Skeletal muscle satellite cell (primary cell): ENCODE data around the gene SH3BP5L.
"Not testable (repeated sequence)": the region's sequence is repeated elsewhere in the genome, so short reads cannot be mapped to it uniquely, and the experiment has no call there.

Experiments used
- H3K27me3 ChIP-seq: 2 replicates; pipeline ENCODE4 v1.7.0; 2013; ENCODE audit warnings: low read length; ENCODE audit not compliant: control insufficient read depth, insufficient read depth
- H3K36me3 ChIP-seq: 2 replicates; pipeline ENCODE4 v1.7.0; 2013; ENCODE audit warnings: mild to moderate bottlenecking, control low read depth, low read length; ENCODE audit not compliant: insufficient read depth
- H3K4me1 ChIP-seq: 2 replicates; pipeline ENCODE4 v1.7.0; 2013; ENCODE audit warnings: low read length; ENCODE audit not compliant: control insufficient read depth, insufficient read depth
- H3K4me2 ChIP-seq: 2 replicates; pipeline ENCODE4 v1.7.0; 2013; ENCODE audit warnings: mild to moderate bottlenecking, low read length
- H3K4me3 ChIP-seq: 2 replicates; pipeline ENCODE4 v1.7.0; 2013; ENCODE audit warnings: low read length
- H3K9ac ChIP-seq: 2 replicates; pipeline ENCODE4 v1.7.0; 2013; ENCODE audit warnings: mild to moderate bottlenecking, low read depth, low read length, moderate library complexity
- H3K9me3 ChIP-seq: replicated peaks from 2 replicates; pipeline ENCODE4 v1.7.0; 2013; ENCODE audit warnings: mild to moderate bottlenecking, control low read depth, low read length

The SH3BP5L gene

DNA sequence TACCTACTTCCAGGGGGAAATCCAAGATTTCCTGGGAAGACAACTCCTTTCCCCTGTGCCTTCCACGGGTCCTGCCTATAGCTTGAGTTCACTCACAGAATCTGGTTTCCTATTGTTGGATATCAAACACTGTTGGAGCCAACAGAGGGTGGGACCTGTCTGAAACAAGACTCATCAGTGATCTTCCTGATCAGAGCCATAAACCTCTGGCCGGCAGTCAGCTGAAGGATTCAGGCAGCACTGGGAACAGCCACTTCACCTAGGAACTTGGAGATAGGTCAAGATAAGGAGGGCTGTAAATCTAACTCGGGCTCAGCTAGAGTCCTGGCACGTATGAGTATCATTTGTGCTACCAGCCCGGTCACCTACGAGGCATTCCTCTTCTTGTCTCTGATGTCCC lies 23.3 kb downstream of the SH3BP5L start:
- Histone ChIP-seq H3K9me3 (no peaks in the 10 kb centered on the region), H3K4me3 (no peak overlapping the region), H3K27me3 (peaks cover under 1% of the 10 kb centered on the region), H3K9ac (no peak overlapping the region), H3K36me3 (no peaks in the 10 kb centered on the region), H3K4me1 (no peaks in the 10 kb centered on the region), H3K4me2 (no peak overlapping the region)

DNA sequence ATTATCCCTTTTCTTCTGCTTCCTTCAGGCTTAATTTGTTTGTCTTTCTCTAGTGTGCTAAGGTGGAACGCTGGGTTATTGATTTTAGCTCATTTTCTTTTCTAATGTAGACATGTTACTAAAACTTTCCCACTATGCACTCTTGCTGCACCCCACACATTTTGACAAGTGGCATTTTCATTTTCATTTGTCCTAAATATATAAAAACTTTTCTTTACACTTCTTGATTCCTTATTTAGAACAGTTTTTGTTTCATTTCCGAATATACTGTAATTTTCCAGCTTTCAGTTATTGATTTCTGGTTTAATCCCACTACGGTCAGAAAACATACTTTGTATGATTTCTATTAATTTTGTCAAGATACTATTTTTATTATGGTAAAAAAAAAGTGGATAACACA lies 25.3 kb downstream of the SH3BP5L start:
- Histone ChIP-seq H3K27me3 (peaks cover 3% of the 10 kb centered on the region), H3K36me3 (no peaks in the 10 kb centered on the region), H3K9me3 (no peaks in the 10 kb centered on the region), H3K4me1 (no peaks in the 10 kb centered on the region), H3K4me3 (no peak overlapping the region), H3K4me2 (no peak overlapping the region), H3K9ac (no peak overlapping the region)

DNA sequence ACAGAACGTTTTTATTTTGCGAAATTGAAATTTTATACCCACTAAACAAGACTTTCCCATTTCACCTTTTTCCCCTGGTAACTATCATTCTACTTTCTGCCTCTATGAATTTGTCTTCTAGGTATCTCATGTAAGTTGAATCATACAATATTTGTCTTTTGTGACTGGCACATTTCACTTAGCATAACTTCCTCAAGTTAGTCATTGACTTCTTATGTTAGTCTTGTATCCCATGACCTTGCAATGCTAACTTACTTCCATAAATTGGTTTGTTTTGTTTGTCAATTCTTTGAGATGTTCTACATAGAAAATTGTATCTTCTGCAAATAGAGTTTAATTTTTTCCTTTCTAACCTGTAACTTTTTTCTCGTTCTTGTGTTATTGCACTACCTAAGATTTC lies 26.9 kb downstream of the SH3BP5L start:
- Histone ChIP-seq H3K36me3 (no peaks in the 10 kb centered on the region), H3K27me3 (peaks cover 3% of the 10 kb centered on the region), H3K4me3 (no peak overlapping the region), H3K9me3 (no peaks in the 10 kb centered on the region), H3K4me2 (no peak overlapping the region), H3K4me1 (no peaks in the 10 kb centered on the region), H3K9ac (no peak overlapping the region)

DNA sequence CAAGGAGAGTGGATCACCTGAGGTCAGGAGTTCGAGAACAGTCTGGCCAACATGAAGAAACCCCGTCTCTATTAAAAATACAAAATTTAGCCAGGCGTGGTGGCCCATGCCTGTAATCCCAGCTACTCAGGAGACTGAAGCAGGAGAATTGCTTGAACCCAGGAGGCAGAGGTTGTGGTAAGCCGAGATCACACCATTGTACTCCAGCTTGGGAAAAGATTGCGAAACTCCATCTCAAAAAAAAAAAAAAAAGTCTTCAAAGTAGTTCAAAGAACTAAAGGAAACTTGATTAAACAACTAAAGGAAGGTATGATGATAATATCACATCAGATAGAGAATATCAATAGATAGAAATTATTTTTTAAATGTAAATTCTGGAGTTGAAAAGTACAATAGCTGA lies 31.1 kb downstream of the SH3BP5L start:
- not testable (repeated sequence) for H3K36me3 ChIP-seq, H3K4me3 ChIP-seq, H3K4me1 ChIP-seq, H3K9me3 ChIP-seq, H3K27me3 ChIP-seq, H3K9ac ChIP-seq, H3K4me2 ChIP-seq

DNA sequence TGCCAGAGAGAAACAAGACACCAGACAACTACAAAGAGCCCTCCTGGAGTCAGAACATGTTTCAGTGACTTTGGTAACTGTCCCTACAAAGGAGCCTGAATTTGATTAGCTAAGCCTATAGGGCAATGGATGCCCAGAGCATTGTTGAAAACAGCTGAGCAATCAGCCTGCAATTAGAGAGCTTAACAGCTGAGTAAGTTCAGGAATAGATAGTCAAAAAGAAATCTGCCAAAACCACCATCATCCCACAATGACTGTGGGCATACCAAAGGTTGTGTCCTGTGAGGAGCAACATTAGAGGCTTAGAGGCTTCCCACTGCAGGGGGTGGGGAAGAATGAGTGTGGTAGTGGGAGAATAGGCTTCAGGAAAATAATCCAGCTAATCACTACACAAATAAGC lies 32.1 kb downstream of the SH3BP5L start:
- Histone ChIP-seq H3K9me3 (no peaks in the 10 kb centered on the region), H3K9ac (no peak overlapping the region), H3K27me3 (peaks cover 3% of the 10 kb centered on the region), H3K4me1 (no peaks in the 10 kb centered on the region), H3K4me2 (no peak overlapping the region), H3K4me3 (no peak overlapping the region), H3K36me3 (no peaks in the 10 kb centered on the region)

DNA sequence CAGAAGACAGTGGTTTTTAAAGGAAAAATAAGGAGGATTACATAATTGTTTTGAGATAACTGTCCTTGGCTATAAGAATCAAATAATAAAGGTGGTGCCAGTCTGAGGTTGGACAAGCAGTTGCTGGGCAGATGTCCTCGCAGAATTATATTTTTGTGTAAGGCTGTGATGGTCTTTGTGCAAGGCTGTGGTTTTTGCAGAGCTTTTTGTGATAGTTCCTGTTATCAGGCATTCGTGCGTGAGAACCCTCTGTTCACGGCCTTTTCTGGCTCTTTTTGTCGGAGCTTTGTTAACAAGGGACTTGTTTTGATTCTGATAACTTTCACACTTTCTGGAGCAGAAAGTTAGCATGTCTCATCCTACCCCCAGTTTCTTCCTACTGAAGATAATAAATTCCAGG lies 33.4 kb downstream of the SH3BP5L start:
- Histone ChIP-seq H3K4me3 (no peak overlapping the region), H3K27me3 (peaks cover under 1% of the 10 kb centered on the region)

DNA sequence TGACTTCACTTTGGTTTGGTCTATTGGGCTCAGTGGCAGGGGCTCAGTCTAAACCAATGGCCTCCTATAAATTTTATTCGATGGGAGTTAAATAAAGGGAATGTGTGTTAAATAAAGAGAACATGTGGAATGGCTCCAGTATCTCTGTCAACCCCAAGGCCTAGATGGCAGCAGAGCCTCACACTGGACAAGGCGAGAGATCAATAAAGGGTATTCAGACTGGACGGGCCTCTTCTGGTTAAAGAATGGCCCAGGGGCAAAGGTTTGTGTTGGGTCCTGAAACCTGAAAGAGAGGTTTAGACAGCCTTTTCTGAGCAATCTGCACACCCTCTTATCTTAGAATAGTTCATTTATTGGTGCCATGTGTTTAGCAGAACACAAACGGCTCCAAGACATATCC lies 34.7 kb downstream of the SH3BP5L start:
- Histone ChIP-seq H3K27me3 (no peaks in the 10 kb centered on the region), H3K4me2 (no peak overlapping the region), H3K4me1 (no peaks in the 10 kb centered on the region), H3K36me3 (no peaks in the 10 kb centered on the region), H3K9ac (no peak overlapping the region), H3K9me3 (no peaks in the 10 kb centered on the region), H3K4me3 (no peak overlapping the region)

More for the DNA sequence above, 33.4 kb downstream of the SH3BP5L start:
- H3K36me3 ChIP-seq, result no peaks in the 10 kb centered on the region
- no peaks in the 10 kb centered on the region for H3K9me3 ChIP-seq
- no peak overlapping the region for H3K4me2 ChIP-seq
- no peak overlapping the region for H3K9ac ChIP-seq
- no peaks in the 10 kb centered on the region for H3K4me1 ChIP-seq

DNA sequence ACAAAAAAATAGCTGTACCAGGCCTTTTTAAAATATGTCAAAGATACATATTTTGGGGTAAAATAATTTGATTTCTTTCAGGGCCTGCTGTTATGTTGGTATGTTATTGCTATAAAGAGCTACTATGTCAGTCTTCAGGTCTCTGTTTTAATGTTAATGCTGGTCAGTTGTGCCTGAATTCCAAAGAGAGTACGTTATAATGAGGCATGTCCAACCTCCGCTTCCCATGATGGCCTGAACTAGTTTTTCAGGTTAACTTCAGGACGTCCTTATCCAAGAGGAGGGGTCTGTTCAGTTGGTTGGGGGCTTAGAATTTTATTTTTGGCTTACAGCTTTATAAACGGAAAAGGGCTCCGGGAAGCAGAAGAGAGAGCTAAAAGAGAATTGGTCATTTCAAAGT lies 35.3 kb downstream of the SH3BP5L start:
- H3K9ac ChIP-seq, result no peak overlapping the region
- no peaks in the 10 kb centered on the region for H3K9me3 ChIP-seq
- H3K27me3 ChIP-seq, result no peaks in the 10 kb centered on the region
- H3K4me3 ChIP-seq, result no peak overlapping the region
- no peak overlapping the region for H3K4me2 ChIP-seq
- no peaks in the 10 kb centered on the region for H3K36me3 ChIP-seq
- no peaks in the 10 kb centered on the region for H3K4me1 ChIP-seq

DNA sequence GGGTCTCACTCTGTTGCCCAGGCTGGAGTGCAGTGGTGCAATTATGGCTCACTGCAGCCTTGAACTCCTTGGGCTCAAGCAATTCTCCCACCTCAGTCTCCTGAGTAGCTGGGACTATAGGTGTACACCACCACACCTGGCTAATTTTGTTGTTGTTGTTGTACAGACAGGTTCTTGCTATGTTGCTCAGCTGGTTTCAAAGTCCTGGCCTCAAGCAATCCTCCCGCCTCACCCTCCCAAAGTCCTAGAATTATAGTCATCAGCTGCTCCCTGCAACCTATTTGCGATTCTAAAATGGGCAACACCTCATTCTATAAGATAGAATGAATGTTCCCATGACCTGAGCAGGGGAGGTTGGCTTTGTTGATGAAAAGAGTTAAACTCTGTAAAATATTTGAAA lies 36.4 kb downstream of the SH3BP5L start:
- H3K36me3 ChIP-seq, H3K4me3 ChIP-seq, H3K4me1 ChIP-seq, H3K9me3 ChIP-seq, H3K4me2 ChIP-seq, H3K9ac ChIP-seq, H3K27me3 ChIP-seq: not testable (repeated sequence)

DNA sequence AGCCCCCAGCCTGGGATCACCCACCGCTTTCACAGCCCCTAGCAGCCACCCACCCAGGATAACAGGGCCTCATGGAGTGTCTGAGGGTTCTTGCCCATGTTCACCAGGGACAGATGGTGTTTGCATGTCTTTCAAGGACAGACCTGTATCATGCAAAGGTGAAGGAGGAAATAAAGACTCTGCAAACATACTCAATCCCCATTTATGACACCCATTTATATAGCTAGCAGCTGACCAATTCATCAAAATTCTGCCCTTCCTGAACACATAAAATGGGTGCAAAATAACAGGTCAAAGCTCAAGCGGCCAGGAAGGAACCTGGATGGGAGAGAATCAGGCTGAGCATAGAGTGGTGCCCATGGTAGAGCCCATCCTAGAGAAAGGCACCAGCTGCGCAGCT lies 37.4 kb downstream of the SH3BP5L start:
- no peaks in the 10 kb centered on the region for H3K27me3 ChIP-seq
- H3K36me3 ChIP-seq, result no peaks in the 10 kb centered on the region
- H3K4me1 ChIP-seq, result no peaks in the 10 kb centered on the region

DNA sequence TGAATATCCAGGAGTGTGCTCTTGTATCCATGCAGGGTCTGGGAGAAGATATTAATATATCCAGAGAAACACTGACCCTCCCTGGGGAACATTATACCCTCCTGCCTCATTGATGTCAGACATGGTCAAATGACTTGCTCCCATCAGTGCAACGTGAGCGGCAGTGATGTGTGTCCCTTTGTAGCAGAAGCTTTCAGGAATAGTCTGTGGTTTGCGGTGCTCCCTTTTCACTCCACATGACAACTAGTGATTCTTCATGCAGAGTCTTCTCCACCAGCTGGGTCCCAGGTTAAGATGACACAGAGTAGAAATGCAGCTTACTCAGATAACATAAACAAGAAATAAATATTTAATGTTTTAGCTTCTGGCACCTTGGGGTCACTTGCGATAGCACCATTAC lies 38.3 kb downstream of the SH3BP5L start:
- no peaks in the 10 kb centered on the region for H3K4me1 ChIP-seq
- H3K9ac ChIP-seq, result no peak overlapping the region
- no peaks in the 10 kb centered on the region for H3K9me3 ChIP-seq
- H3K36me3 ChIP-seq, result no peaks in the 10 kb centered on the region
- H3K4me3 ChIP-seq, result no peak overlapping the region
- no peak overlapping the region for H3K4me2 ChIP-seq
- no peaks in the 10 kb centered on the region for H3K27me3 ChIP-seq

More for the DNA sequence above, 37.4 kb downstream of the SH3BP5L start:
- Histone ChIP-seq H3K4me2 (no peak overlapping the region), H3K9ac (no peak overlapping the region), H3K4me3 (no peak overlapping the region), H3K9me3 (no peaks in the 10 kb centered on the region)

DNA sequence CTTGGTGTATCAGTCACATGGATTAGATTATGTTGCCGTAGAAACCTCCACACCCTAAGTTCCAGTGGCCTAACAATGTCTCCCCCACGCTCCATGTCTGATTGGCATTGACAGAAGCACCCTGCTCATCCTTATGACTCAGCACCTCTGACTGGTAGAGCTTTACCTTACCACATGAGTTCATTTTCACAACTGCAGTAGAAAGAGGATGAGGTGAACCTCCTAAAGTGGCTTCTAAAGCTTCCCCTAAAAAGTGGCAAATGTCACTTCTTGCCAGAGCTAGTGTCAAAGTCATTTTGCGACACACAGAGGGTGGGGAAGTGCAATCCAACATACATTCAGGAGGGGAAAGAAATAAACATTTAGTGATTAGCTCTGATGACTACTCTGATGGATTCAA lies 39.6 kb downstream of the SH3BP5L start:
- H3K9me3 ChIP-seq, result no peaks in the 10 kb centered on the region
- no peak overlapping the region for H3K4me3 ChIP-seq
- no peaks in the 10 kb centered on the region for H3K4me1 ChIP-seq

More for the DNA sequence above, 39.6 kb downstream of the SH3BP5L start:
- no peaks in the 10 kb centered on the region for H3K27me3 ChIP-seq
- H3K4me2 ChIP-seq, result no peak overlapping the region
- H3K9ac ChIP-seq, result no peak overlapping the region
- H3K36me3 ChIP-seq, result no peaks in the 10 kb centered on the region
